H1 (cell line): Measurements from ENCODE around the gene ACTR1B. TPM values are rescaled to one million over a fixed set of nuclear protein-coding genes. Genes with fewer than 3 reads are reported as not detected.

Experiments
- CTCF ChIA-PET: fragments of 300-600 bp; sonication (Branson Sonifier 250); formaldehyde crosslinking; loops from one replicate; lab custom pipeline; 2021; ENCODE audit not compliant: partially characterized antibody; lab: Charles Lee
- POLR2A ChIA-PET: fragments of 300-600 bp; sonication (Branson Sonifier 250); formaldehyde crosslinking; loops from one replicate; lab custom pipeline; 2021; ENCODE audit warnings: inconsistent platforms; ENCODE audit not compliant: partially characterized antibody; lab: Charles Lee
- DNase-seq, 2 experiments: peaks; one replicate each; pipeline versions ENCODE4 v3.0.0 to v3.0.0-alpha.2; 2010 to 2022; ENCODE audit warnings: low spot score in 2 of 2, low read depth in 1 of 2, mixed read lengths in 1 of 2
- FAIRE-seq: peaks from 2 replicates; lab custom pipeline; 2011; peaks lifted over from hg19 to GRCh38; lab: Jason Lieb, UNC
- H2AFZ ChIP-seq: 2 replicates; pipeline ENCODE4 v1.8.1; 2012; ENCODE audit warnings: low read length, inconsistent platforms
- H2AK5ac ChIP-seq: 2 replicates; pipeline ENCODE4 v1.6.1; 2013; ENCODE audit warnings: low read depth, low read length
- H2BK120ac ChIP-seq: replicated peaks from 2 replicates; pipeline ENCODE3; 2013; ENCODE audit warnings: low read depth, low read length, inconsistent platforms
- H2BK12ac ChIP-seq: 2 replicates; pipeline ENCODE4 v1.6.1; 2013; ENCODE audit warnings: low read depth, low read length
- H2BK15ac ChIP-seq: 2 replicates; pipeline ENCODE4 v1.6.1; 2013; ENCODE audit warnings: low read length
- H2BK20ac ChIP-seq: 2 replicates; pipeline ENCODE4 v1.6.1; 2013; ENCODE audit warnings: low read length
- H2BK5ac ChIP-seq: 2 replicates; pipeline ENCODE4 v1.6.1; 2013; ENCODE audit warnings: low read depth, low read length
- H3K14ac ChIP-seq: 2 replicates; pipeline ENCODE4 v1.6.1; 2013; ENCODE audit warnings: inconsistent platforms; ENCODE audit not compliant: insufficient read length
- H3K18ac ChIP-seq: 2 replicates; pipeline ENCODE4 v1.6.1; 2013; ENCODE audit warnings: low read length; ENCODE audit errors: extremely low read depth
- H3K23ac ChIP-seq: 2 replicates; pipeline ENCODE4 v1.6.1; 2013; ENCODE audit warnings: inconsistent platforms; ENCODE audit not compliant: insufficient read length
- H3K23me2 ChIP-seq: 2 replicates; pipeline ENCODE4 v1.6.1; 2013; ENCODE audit warnings: low read depth, low read length
- H3K27ac ChIP-seq: 2 replicates; pipeline ENCODE4 v1.6.1; 2011; ENCODE audit warnings: low read depth, low read length, inconsistent platforms
- H3K27me3 ChIP-seq, 4 experiments: replicated peaks in 1 of 4; 1 replicate in 1 of 4; 2 replicates in 3 of 4; pipeline versions ENCODE4 v1.6.1 to v1.8.1; 2011 to 2013; ENCODE audit warnings: low read length in 3 of 4, mild to moderate bottlenecking in 3 of 4, inconsistent platforms in 2 of 4, mixed read lengths in 2 of 4, moderate library complexity in 1 of 4; ENCODE audit not compliant: control insufficient read depth in 3 of 4, insufficient read depth in 3 of 4; ENCODE audit errors: extremely low read depth in 1 of 4
- H3K36me3 ChIP-seq, 4 experiments: 2 replicates each; pipeline versions ENCODE4 v1.6.1 to v1.8.1; 2011 to 2013; ENCODE audit warnings: mild to moderate bottlenecking in 4 of 4, low read length in 3 of 4, moderate library complexity in 2 of 4, control low read depth in 1 of 4, inconsistent platforms in 1 of 4; ENCODE audit not compliant: insufficient read depth in 4 of 4, control insufficient read depth in 2 of 4
- H3K4ac ChIP-seq: replicated peaks from 2 replicates; pipeline ENCODE3; 2013; ENCODE audit warnings: low read length, low read depth, mixed read lengths, inconsistent platforms; ENCODE audit not compliant: insufficient read length
- H3K4me1 ChIP-seq, 4 experiments: replicated peaks in 1 of 4; 1 replicate in 1 of 4; 2 replicates in 3 of 4; pipeline versions ENCODE4 v1.6.1 to v1.8.1; 2011 to 2013; ENCODE audit warnings: low read length in 3 of 4, inconsistent platforms in 2 of 4, mixed read lengths in 1 of 4; ENCODE audit not compliant: insufficient read depth in 4 of 4, control insufficient read depth in 3 of 4
- H3K4me2 ChIP-seq, 2 experiments: 2 replicates each; pipeline versions ENCODE4 v1.6.1 to v1.8.1; 2011 to 2013; ENCODE audit warnings: low read depth in 2 of 2, low read length in 2 of 2, control low read depth in 1 of 2, inconsistent platforms in 1 of 2, mild to moderate bottlenecking in 1 of 2; ENCODE audit not compliant: insufficient read depth in 1 of 2
- H3K4me3 ChIP-seq, 4 experiments: fragments of 200-600, 300-600 bp in 1 of 4; sonication (generic), shearing (Covaris generic), sonication (Bioruptor Twin) in 1 of 4; 2 replicates each; pipeline versions ENCODE4 v1.5.1 to v1.8.1; 2011 to 2016; ENCODE audit warnings: low read length in 4 of 4, low read depth in 3 of 4, control low read depth in 2 of 4, inconsistent platforms in 2 of 4, mild to moderate bottlenecking in 2 of 4, mixed read lengths in 1 of 4, moderate library complexity in 1 of 4; ENCODE audit not compliant: insufficient read depth in 2 of 4; ENCODE audit errors: extremely low read depth in 1 of 4
- H3K56ac ChIP-seq: replicated peaks from 2 replicates; pipeline ENCODE3; 2013; ENCODE audit warnings: low read depth, mild to moderate bottlenecking, mixed read lengths, low read length, inconsistent platforms; ENCODE audit not compliant: insufficient read length
- H3K79me1 ChIP-seq: 2 replicates; pipeline ENCODE4 v1.6.1; 2013; ENCODE audit warnings: low read depth, low read length, control low read depth
- H3K79me2 ChIP-seq, 2 experiments: 2 replicates each; pipeline versions ENCODE4 v1.6.1 to v1.8.1; 2012 to 2013; ENCODE audit warnings: low read length in 2 of 2, mild to moderate bottlenecking in 2 of 2, inconsistent platforms in 1 of 2; ENCODE audit not compliant: insufficient read depth in 2 of 2, control insufficient read depth in 1 of 2
- H3K9ac ChIP-seq, 4 experiments: replicated peaks in 1 of 4; 1 replicate in 1 of 4; 2 replicates in 3 of 4; pipeline versions ENCODE4 v1.6.1 to v1.8.1; 2011 to 2013; ENCODE audit warnings: low read depth in 3 of 4, low read length in 3 of 4, control low read depth in 2 of 4, mild to moderate bottlenecking in 2 of 4, moderate library complexity in 2 of 4, inconsistent platforms in 1 of 4; ENCODE audit errors: extremely low read depth in 1 of 4
- H3K9me3 ChIP-seq, 2 experiments: 2 replicates each; pipeline versions ENCODE4 v1.6.1 to v1.8.1; 2012 to 2013; ENCODE audit warnings: mild to moderate bottlenecking in 2 of 2, moderate library complexity in 2 of 2, control low read depth in 1 of 2, inconsistent platforms in 1 of 2, low read depth in 1 of 2, low read length in 1 of 2, mixed read lengths in 1 of 2; ENCODE audit not compliant: insufficient read depth in 2 of 2
- H4K20me1 ChIP-seq, 2 experiments: replicated peaks in 1 of 2; 2 replicates each; pipeline versions ENCODE3 to v1.8.1; 2011 to 2013; ENCODE audit warnings: inconsistent platforms in 2 of 2, low read length in 2 of 2, mild to moderate bottlenecking in 1 of 2; ENCODE audit not compliant: insufficient read depth in 2 of 2, control insufficient read depth in 1 of 2
- H4K5ac ChIP-seq: 2 replicates; pipeline ENCODE4 v1.6.1; 2013; ENCODE audit warnings: low read length, low read depth, mixed read lengths, inconsistent platforms; ENCODE audit not compliant: insufficient read length
- H4K8ac ChIP-seq: 2 replicates; pipeline ENCODE4 v1.8.0; 2013; ENCODE audit warnings: mild to moderate bottlenecking, moderate library complexity, low read length, inconsistent platforms; ENCODE audit not compliant: insufficient read depth; ENCODE audit errors: extremely low read depth
- H4K91ac ChIP-seq: replicated peaks from 2 replicates; pipeline ENCODE3; 2013; ENCODE audit warnings: low read length, mixed read lengths, inconsistent platforms; ENCODE audit not compliant: insufficient read length
- EGR1 ChIP-seq: IDR thresholded peaks from 2 replicates; pipeline ENCODE4 v1.6.1; 2011; ENCODE audit warnings: low read depth, low read length, borderline replicate concordance
- POLR2A ChIP-seq, 2 experiments: IDR thresholded peaks; 1 replicate in 1 of 2; 2 replicates in 1 of 2; pipeline ENCODE4 v1.6.1; 2011; ENCODE audit warnings: low read depth in 2 of 2, low read length in 2 of 2, mild to moderate bottlenecking in 2 of 2; ENCODE audit errors: control extremely low read depth in 1 of 2
- SAP30 ChIP-seq: fragments of 300-600 bp; sonication (generic); IDR thresholded peaks from 2 replicates; pipeline ENCODE4 v1.7.1; 2012; ENCODE audit warnings: low read length, moderate library complexity, mild to moderate bottlenecking, inconsistent platforms; ENCODE audit not compliant: insufficient read depth, insufficient replicate concordance
- TBP ChIP-seq: IDR thresholded peaks from 2 replicates; pipeline ENCODE4 v1.6.1; 2011; ENCODE audit warnings: low read depth, low read length, improper control_type of control experiment
- WGBS, 2 experiments: shearing (Covaris generic) in 1 of 2; methylation state at CpG; one replicate each; pipeline versions ENCODE4 v1.1.6 to v1.1.7; 2013 to 2015; ENCODE audit warnings: low lambda C conversion rate in 2 of 2, mixed read lengths in 2 of 2, inconsistent platforms in 1 of 2, low coverage in 1 of 2, missing lambda C conversion rate in 1 of 2; ENCODE audit not compliant: insufficient replicate concordance in 2 of 2, insufficient coverage in 1 of 2, insufficient read length in 1 of 2; ENCODE audit errors: extremely low coverage in 1 of 2, missing lambda C conversion rate in 1 of 2; 5-methylcytosine and 5-hydroxymethylcytosine counted together
- polyA plus RNA-seq, 7 experiments: library from polyadenylated mRNA; depleted of rRNA in 3 of 7; stranded (reverse) in 5 of 7; unstranded in 2 of 7; fragments of >200 nt in 5 of 7; fragments of 200-250 nt in 2 of 7; gene quantifications; 1 replicate in 5 of 7; 2 replicates in 1 of 7; 4 replicates in 1 of 7; pipeline versions ENCODE4 v1.2.1 to v1.2.3, GENCODE V29; 2011 to 2013; ENCODE audit warnings: missing spikeins in 2 of 7, mixed read lengths in 2 of 7
- total RNA-seq: library from RNA; stranded (reverse); fragmentation: NEBNext Ultra II Directional; extraction: Animal tissue kit (Norgen Biotek cat#: 25700); gene quantifications from 2 replicates; pipeline ENCODE4 v1.2.1, GENCODE V29; 2021

ACTR1B gene
- total and polyA plus RNA-seq, 2 of the 8 experiments (the other 6 are each of a cell fraction or from before 2014, with no cell fraction given), result 40.7 to 56.0 TPM

GRCh38 chr2:97670471-97670870, 6.6 kb upstream of the ACTR1B start:
- Histone ChIP-seq H3K36me3 (no peaks in the 10 kb centered on the region), H3K79me1 (no peaks in the 10 kb centered on the region), H3K4ac (no peak overlapping the region), H4K5ac (no peak overlapping the region), H2AFZ (no peak overlapping the region), H2BK120ac (no peak overlapping the region), H3K9me3 (no peaks in the 10 kb centered on the region), H2AK5ac (no peak overlapping the region), H3K4me2 (no peak overlapping the region), H3K27ac (no peak overlapping the region), H3K23me2 (no peaks in the 10 kb centered on the region), H2BK20ac (no peak overlapping the region), H3K4me1 (0 out of 7 replicates have a peak, but pooled peaks cover 0 to under 1% (median 0%) of the 10 kb centered on the region in 4 experiments), H4K91ac (no peak overlapping the region), H3K56ac (no peak overlapping the region), H3K4me3 (no peak overlapping the region), H3K18ac (no peak overlapping the region), H2BK12ac (no peak overlapping the region), H2BK5ac (no peak overlapping the region), H3K23ac (no peak overlapping the region), H3K79me2 (no peaks in the 10 kb centered on the region), H4K8ac (no peak overlapping the region), H4K20me1 (no peaks in the 10 kb centered on the region), H3K9ac (no peak overlapping the region), H3K27me3 (no peaks in the 10 kb centered on the region), H3K14ac (no peak overlapping the region), H2BK15ac (no peak overlapping the region)
- DNase-seq (no peak), FAIRE-seq (no peak)
- CTCF ChIA-PET, result interaction anchor here (0.7 to 2.3 kb wide), 6 partner anchors 11 to 39 kb away, joined by 3 to 9 read pairs (median 5); no protein-coding TSS in a partner anchor
- WGBS, 2 experiments, result 88% methylated on average over 1 of the region's 1 CpG; no CpG with 5 or more reads in 1 of the 2 experiments
- POLR2A ChIA-PET, result interaction anchor here (0.7 to 1.4 kb wide), 2 partner anchors 10 to 25 kb away, joined by 3 read pairs; partner anchors contain the start of gene COX5B
- TF ChIP-seq SAP30, result no peak
- TF ChIP-seq EGR1, result no peak
- TF ChIP-seq POLR2A (IDR thresholded peaks at IDR 0.05; ENCODE audit: control extremely low read depth in 1 of 2, low read depth in 2 of 2, low read length in 2 of 2), result no peak
- no peak for TF ChIP-seq TBP
